ENCODE measurements around the gene SMIM15. TPM values are rescaled to one million over a fixed set of nuclear protein-coding genes. Genes with fewer than 3 reads are reported as not detected.

SMIM15 gene
- total and polyA plus RNA-seq, 2 of the 13 experiments (the other 11 are each of a cell fraction or from before 2014, with no cell fraction given), result 12.7 to 58.2 TPM

DNA sequence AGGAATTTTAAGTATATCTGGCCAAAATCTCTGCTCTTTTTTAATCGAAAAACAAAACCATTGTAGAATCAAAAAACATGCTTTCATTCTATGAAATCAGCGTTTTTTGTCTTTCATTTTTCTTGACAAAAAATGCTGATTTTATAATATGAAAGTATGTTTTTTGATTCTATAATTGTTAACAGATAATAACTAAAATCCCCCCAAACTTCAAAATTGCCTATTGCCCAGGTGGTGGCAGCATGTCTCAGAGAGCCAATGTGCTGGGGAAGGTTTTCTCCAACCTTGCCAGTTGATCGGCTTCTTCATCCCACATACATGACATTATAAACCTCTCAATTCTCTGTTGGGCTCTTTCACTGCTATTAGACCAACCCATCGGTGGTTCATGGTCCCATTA, 5.1 kb upstream of the SMIM15 start (continued):
- TF ChIP-seq U2AF1 (optimal IDR thresholded peaks at IDR 0.05; ENCODE audit: low read depth, low read length) (no peak), ZNF383 (CRISPR knock-in tag; IDR thresholded peaks at IDR 0.05; ENCODE audit: borderline replicate concordance) (no peak), ZSCAN31 (CRISPR knock-in tag; IDR thresholded peaks at IDR 0.05; ENCODE audit: low read depth) (no peak), SIN3B (IDR thresholded peaks at IDR 0.05; ENCODE audit: low read length) (no peak), ZNF292 (CRISPR knock-in tag; IDR thresholded peaks at IDR 0.05; ENCODE audit: borderline replicate concordance, low read depth) (no peak), SSRP1 (CRISPR knock-in tag; IDR thresholded peaks at IDR 0.05) (no peak), IKZF1 (IDR thresholded peaks at IDR 0.05) (no peak), RARA (CRISPR knock-in tag; IDR thresholded peaks at IDR 0.05) (no peak), SNRNP70 (IDR thresholded peaks at IDR 0.05; ENCODE audit: low read depth, low read length) (no peak), ZNF484 (CRISPR knock-in tag; IDR thresholded peaks at IDR 0.05; ENCODE audit: borderline replicate concordance, low read depth) (no peak), EHMT2 (IDR thresholded peaks at IDR 0.05; ENCODE audit: borderline replicate concordance, low read depth, low read length) (no peak), MLLT10 (CRISPR knock-in tag; IDR thresholded peaks at IDR 0.05) (no peak), TCF7 (IDR thresholded peaks at IDR 0.05; ENCODE audit: low read depth) (no peak), RAD21 (CRISPR knock-in tag; IDR thresholded peaks at IDR 0.05) (no peak), ZNF331 (CRISPR knock-in tag; IDR thresholded peaks at IDR 0.05) (no peak), MAFK (conservative IDR thresholded peaks at IDR 0.05 in 1 of 2, IDR thresholded peaks at IDR 0.05 in 1 of 2; ENCODE audit: low read length in 2 of 2) (peak; percentile 10 to 62; a peak in 2 of 4 replicates), FOXA3 (CRISPR knock-in tag; IDR thresholded peaks at IDR 0.05) (no peak)
- TF ChIP-seq, protein P1, sequence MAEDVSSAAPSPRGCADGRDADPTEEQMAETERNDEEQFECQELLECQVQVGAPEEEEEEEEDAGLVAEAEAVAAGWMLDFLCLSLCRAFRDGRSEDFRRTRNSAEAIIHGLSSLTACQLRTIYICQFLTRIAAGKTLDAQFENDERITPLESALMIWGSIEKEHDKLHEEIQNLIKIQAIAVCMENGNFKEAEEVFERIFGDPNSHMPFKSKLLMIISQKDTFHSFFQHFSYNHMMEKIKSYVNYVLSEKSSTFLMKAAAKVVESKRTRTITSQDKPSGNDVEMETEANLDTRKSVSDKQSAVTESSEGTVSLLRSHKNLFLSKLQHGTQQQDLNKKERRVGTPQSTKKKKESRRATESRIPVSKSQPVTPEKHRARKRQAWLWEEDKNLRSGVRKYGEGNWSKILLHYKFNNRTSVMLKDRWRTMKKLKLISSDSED (CRISPR knock-in tag; IDR thresholded peaks at IDR 0.05), result no peak
- TF ChIP-seq, protein P2, sequence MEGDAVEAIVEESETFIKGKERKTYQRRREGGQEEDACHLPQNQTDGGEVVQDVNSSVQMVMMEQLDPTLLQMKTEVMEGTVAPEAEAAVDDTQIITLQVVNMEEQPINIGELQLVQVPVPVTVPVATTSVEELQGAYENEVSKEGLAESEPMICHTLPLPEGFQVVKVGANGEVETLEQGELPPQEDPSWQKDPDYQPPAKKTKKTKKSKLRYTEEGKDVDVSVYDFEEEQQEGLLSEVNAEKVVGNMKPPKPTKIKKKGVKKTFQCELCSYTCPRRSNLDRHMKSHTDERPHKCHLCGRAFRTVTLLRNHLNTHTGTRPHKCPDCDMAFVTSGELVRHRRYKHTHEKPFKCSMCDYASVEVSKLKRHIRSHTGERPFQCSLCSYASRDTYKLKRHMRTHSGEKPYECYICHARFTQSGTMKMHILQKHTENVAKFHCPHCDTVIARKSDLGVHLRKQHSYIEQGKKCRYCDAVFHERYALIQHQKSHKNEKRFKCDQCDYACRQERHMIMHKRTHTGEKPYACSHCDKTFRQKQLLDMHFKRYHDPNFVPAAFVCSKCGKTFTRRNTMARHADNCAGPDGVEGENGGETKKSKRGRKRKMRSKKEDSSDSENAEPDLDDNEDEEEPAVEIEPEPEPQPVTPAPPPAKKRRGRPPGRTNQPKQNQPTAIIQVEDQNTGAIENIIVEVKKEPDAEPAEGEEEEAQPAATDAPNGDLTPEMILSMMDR (CRISPR knock-in tag; IDR thresholded peaks at IDR 0.05), result peak; percentile 41
- TF ChIP-seq, protein P3, sequence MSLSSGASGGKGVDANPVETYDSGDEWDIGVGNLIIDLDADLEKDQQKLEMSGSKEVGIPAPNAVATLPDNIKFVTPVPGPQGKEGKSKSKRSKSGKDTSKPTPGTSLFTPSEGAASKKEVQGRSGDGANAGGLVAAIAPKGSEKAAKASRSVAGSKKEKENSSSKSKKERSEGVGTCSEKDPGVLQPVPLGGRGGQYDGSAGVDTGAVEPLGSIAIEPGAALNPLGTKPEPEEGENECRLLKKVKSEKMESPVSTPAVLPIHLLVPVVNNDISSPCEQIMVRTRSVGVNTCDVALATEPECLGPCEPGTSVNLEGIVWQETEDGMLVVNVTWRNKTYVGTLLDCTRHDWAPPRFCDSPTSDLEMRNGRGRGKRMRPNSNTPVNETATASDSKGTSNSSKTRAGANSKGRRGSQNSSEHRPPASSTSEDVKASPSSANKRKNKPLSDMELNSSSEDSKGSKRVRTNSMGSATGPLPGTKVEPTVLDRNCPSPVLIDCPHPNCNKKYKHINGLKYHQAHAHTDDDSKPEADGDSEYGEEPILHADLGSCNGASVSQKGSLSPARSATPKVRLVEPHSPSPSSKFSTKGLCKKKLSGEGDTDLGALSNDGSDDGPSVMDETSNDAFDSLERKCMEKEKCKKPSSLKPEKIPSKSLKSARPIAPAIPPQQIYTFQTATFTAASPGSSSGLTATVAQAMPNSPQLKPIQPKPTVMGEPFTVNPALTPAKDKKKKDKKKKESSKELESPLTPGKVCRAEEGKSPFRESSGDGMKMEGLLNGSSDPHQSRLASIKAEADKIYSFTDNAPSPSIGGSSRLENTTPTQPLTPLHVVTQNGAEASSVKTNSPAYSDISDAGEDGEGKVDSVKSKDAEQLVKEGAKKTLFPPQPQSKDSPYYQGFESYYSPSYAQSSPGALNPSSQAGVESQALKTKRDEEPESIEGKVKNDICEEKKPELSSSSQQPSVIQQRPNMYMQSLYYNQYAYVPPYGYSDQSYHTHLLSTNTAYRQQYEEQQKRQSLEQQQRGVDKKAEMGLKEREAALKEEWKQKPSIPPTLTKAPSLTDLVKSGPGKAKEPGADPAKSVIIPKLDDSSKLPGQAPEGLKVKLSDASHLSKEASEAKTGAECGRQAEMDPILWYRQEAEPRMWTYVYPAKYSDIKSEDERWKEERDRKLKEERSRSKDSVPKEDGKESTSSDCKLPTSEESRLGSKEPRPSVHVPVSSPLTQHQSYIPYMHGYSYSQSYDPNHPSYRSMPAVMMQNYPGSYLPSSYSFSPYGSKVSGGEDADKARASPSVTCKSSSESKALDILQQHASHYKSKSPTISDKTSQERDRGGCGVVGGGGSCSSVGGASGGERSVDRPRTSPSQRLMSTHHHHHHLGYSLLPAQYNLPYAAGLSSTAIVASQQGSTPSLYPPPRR (CRISPR knock-in tag; IDR thresholded peaks at IDR 0.05; ENCODE audit: borderline replicate concordance), result no peak
- TF ChIP-seq, protein P4, sequence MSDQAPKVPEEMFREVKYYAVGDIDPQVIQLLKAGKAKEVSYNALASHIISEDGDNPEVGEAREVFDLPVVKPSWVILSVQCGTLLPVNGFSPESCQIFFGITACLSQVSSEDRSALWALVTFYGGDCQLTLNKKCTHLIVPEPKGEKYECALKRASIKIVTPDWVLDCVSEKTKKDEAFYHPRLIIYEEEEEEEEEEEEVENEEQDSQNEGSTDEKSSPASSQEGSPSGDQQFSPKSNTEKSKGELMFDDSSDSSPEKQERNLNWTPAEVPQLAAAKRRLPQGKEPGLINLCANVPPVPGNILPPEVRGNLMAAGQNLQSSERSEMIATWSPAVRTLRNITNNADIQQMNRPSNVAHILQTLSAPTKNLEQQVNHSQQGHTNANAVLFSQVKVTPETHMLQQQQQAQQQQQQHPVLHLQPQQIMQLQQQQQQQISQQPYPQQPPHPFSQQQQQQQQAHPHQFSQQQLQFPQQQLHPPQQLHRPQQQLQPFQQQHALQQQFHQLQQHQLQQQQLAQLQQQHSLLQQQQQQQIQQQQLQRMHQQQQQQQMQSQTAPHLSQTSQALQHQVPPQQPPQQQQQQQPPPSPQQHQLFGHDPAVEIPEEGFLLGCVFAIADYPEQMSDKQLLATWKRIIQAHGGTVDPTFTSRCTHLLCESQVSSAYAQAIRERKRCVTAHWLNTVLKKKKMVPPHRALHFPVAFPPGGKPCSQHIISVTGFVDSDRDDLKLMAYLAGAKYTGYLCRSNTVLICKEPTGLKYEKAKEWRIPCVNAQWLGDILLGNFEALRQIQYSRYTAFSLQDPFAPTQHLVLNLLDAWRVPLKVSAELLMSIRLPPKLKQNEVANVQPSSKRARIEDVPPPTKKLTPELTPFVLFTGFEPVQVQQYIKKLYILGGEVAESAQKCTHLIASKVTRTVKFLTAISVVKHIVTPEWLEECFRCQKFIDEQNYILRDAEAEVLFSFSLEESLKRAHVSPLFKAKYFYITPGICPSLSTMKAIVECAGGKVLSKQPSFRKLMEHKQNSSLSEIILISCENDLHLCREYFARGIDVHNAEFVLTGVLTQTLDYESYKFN (CRISPR knock-in tag; conservative IDR thresholded peaks at IDR 0.05), result no peak
